DMS 273 treated with DMSO at 0.1 percent for 48 hours (cell line): Measurements from ENCODE around the gene MYO16.

Experiments used
- DNase-seq: peaks from one replicate; lab custom pipeline; 2025; lab: John Stamatoyannopoulos, UW

Gene MYO16

DNA sequence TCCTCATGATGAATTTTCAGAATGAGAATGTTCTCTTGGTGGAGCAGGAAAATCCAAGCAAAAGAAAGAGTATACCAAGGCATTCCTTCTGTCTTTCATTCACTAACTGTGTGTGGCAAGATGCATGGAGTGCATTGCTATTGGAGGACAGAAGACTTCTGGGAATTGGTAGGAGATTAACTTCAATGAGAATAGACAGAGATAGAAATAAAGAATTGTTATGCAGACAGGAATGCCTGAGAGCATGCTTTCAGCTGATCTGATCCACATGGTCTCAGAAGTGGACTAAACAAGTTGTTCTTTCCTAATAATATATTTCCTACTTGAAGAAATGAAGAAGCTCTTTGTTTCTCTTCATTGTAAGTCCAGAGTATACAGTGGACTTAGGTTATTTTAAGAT is 303.6 kb downstream of the MYO16 start:
- no peak for DNase-seq

DNA sequence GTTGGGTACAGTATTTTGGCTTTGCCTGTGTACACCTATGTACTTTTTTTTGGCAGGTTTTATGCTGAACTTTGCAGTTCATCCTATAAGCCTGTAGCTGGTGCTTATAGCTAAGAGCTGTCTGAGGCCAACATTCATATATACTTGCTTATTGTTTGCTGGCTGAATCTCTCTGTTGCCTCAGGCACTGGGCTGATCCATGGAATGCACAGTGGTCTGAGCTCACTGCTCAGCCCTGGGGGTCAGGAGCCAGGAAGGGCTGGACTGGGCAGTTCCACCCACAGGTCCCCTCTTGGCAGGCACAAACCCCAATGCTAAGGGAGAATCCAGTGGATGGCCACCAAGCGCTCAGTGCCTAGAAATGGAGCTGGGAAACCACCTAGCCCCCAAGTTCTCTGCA is 308.7 kb downstream of the MYO16 start:
- DNase-seq = no peak

DNA sequence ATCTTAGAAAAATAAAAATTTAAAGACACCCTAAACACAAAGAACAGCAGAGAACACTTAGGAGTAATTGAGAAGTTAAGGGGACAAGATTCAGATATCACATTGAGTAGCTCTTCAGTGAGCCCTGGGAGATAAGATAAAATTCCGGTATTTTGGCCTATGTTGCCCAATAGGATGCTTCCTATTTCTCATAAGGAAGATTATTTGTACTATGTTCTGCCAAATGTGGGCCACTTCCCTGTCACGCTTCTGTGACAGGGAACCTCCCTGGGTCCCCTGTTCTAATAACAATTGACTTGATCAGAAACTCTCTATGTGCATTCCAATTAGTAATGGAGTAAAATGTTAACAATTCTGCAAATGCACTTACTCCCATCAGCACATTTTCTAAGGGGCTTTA is 310.7 kb downstream of the MYO16 start:
- no peak for DNase-seq

DNA sequence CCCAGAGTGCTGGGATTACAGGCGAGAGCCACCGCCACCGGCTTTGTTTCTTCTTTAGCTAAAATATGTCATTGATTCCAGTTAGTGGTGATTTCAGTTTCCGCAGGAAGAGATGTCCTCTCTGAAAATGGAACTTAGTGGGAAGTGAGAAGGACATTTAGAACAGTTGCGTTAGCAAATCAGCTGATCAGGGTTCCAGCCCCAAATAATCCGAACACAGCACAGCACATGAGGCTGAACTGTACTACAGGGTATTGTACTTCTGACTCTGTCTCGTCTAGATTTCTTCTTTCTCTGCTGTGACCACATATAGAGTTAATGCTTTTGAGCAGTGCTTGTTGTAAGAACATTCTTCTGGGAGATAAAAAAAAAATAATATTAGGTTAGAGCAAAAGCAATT is 314.4 kb downstream of the MYO16 start:
- DNase-seq = no peak

DNA sequence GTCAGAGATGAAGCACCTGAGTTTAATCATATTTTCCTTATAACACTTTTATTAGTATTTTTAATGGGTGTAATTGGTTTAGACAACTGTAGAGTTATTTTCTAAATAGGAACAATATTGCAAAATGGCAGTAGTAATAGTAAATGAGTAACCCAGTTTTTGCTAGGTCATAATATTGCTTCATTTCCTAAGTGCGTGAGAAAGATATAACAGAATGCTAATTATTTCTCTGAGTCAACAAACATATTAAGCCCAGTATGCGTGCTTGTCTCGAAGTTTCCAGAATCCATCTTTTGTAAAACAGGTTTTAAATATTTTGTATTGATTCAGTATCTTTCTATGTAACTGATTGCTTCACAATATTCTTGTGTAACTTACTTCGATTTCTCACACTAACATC is 315.3 kb downstream of the MYO16 start:
- DNase-seq = no peak

DNA sequence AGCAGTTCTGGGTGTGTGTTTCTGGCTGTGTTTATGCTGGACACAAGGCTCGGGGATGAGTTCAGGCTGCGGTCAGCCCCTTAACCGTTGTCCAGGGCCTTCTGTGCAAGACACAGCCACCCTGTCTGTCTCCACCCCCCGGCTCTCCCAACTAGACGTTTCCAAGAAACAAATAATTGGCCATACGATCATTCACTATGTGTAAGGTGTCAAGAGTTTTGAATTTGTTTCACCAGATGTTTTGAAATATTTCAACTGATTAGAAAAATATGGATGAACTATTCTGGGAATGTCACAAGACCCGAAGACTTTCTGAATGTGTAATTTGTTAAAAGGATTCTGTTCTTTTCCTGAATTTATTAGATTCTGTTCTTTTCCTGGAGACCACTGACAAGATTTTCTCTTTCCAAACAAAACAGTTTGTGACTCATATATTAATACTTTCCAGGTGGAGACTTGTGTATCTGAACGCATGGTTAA is 318.2 kb downstream of the MYO16 start:
- no peak for DNase-seq

DNA sequence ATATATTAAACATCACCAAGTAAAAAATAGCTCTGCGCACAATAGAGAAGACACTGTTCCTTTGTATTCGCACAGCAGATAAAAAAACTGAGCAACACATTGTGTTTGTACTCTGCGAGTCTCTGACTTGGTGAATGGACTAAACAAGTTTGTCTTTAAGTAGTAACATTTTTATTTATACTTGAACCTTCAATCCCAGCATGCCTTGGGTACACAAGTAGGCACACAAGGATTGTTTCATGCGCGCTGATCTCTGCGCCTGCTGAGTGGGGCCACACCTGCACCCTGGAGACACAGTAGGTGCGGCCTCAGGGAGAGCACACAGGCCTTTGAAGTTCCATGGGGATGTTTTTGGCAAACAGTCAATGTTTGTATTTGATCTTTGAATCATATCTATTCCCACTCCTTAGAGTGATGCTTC is 318.9 kb downstream of the MYO16 start:
- no peak for DNase-seq

DNA sequence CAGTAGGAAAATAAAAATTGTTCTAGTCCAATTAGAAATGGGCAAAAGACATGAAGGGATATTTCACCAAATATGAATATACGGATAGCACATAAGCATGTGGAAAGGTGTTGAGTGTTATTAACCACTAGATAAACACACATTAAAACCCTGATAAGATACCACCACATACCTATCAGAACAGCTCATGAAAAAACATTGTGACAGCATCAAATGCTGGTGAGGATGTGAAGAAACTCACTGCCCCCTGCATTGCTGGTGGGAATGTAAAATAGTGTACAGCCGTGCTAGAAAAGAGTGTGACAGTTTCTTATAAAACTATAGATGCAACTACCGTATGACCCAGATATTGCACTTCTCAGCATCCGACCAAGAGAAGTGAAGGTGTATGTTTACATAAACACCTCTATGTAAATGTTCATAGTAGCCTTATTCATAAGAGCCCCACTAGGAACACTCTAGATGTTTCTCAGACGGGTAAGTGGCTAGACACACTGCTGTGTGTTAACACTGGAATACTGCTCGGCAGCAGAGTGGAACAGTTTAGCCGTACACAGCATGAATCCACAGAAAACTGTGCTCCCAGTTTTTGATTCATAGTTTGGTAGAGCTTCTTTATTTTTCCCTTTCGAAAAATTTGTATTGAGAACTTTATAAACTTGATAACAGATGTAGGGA is 321.1 kb downstream of the MYO16 start:
- no peak for DNase-seq

DNA sequence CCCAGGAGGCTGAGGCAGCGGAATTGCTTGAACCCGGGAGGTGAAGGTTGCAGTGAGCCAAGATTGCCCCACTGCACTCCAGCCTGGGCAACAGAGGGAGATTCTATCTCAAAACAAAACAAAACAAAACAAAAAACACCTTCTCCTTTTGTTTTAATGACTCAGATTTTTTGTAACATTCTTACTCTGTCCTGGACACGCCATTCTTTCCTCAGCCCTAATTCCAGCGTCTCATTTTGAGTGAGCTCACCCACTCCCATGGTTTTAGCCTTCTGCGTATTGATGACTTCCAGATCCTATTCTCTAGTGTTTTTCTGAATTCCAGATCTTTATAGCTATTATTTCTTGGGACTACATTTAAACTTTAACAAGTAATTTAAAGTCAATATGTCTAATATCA is 326.3 kb downstream of the MYO16 start:
- DNase-seq = no peak

DNA sequence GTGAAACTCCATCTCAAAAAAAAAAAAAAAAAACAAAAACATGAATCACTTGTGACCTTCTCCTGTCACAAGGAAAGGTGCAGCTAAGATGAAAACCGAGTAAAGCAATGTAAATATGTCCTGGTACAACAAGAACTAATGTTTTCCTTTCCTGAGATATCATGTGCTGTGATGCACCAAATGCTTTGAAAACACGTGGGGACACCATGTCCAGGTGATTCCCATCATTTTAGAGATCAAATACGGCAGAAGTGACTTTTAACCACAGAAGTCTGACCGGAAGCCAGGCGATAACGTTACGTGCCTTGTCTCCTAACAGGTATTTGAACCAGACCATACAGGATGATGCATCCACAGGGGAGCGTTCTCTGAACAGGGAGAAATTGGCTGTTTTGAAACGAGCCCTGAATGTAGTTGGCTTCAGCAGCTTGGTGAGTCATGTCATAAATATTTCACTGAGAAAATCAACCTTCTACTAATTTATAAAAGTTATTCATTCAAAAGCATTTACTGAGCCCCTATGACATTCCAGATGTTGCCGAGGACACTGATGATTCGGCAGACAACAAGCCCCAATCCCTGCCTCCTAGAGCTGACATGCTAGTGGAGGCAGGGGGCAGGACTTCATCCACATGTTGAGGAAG is 328.1 kb downstream of the MYO16 start:
- no peak for DNase-seq

DNA sequence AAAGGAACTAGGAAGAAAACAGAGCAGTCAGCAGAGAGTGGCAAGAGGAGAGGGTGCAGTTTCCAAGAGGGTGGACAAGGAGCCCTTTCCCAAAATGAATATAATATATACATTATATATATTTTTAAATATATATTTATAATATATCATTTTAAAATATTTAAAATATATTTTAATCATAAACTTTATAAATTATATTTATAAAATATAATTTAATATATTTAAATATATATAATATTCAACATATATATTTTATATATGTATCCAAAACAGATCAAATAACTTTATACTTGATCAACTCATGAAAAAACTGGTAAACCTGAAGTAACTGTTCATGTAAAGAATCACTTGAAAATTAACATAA is 328.6 kb downstream of the MYO16 start:
- no peak for DNase-seq

DNA sequence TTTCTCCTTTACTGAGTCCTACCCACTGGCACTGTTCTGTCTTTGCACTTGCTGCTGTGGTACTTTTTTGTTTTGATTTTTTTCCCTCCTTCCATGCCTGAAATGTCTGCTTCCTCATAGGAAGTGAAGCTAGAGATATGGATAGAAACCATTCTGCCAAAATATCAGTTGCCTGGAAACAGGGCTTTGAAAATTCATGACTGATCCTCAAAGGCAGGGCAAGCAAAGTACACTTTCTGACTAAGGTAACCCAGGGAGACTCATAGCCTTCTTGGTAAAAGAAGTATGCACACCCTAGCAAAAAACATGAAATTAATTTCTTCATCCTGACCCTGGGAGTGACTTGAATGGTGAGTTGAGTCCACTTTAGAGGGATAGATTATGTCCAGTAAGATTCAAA is 329.8 kb downstream of the MYO16 start:
- DNase-seq = no peak

DNA sequence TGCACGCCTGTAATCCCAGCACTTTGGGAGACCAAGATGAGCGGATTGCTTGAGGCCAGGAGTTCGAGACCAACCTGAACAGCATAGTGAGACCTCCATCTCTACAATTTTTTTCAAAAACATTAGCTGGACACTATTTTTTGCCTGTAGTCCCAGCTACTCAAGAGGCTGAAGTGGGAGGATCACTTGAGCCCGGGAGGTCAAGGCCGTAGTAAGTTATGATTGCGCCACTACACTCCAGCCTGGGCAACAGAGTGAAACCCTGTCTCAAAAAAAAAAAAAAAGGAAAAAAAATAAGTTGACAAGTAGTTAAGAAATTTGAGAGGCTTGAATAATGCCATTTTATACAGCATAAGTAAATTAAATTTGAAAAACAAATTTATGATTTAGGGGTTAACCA is 330.6 kb downstream of the MYO16 start:
- DNase-seq = no peak

DNA sequence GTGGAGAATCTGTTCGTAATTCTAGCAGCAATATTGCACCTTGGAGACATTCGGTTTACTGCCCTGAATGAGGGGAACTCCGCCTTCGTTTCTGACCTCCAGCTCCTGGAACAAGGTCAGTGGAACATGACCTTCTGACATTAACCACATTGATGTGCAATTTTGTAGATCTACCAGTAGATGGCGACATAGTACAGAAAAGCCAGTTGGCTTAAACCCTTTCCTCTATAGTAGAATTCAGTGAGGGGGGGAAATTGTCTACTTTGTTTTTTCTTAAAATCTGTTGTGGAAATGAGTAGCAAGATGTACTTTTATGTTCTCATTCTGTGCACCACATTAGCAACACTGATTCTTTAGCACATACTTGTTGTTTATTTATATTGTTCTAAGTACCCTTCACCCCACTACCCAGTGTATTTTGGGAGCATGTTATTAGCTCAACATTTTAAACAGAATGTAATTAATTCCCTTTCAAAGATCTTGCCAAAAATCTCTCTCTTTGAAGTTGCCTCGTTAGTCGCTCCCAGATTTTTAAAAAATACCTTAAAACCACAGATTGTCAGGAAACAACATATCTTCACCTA is 332.2 kb downstream of the MYO16 start:
- DNase-seq = peak; percentile 15

DNA sequence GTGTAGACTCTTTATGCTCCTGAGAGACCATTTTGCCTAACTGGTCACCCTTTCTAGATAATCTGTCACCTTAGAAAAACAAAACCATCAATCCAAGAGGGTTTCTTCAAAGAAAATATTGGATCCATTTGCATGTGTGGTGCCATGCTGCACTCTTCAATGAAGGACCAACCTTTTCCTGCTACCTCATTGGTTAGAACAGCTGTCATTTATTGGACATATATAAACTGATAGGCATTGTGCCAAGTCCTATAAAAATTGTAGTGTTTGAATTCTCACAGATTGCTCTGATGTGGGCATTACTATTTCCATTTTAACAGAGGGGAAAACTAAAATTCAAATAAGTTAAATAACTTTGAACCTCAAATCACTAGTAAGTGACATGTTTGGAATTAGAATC is 333.2 kb downstream of the MYO16 start:
- DNase-seq = no peak

DNA sequence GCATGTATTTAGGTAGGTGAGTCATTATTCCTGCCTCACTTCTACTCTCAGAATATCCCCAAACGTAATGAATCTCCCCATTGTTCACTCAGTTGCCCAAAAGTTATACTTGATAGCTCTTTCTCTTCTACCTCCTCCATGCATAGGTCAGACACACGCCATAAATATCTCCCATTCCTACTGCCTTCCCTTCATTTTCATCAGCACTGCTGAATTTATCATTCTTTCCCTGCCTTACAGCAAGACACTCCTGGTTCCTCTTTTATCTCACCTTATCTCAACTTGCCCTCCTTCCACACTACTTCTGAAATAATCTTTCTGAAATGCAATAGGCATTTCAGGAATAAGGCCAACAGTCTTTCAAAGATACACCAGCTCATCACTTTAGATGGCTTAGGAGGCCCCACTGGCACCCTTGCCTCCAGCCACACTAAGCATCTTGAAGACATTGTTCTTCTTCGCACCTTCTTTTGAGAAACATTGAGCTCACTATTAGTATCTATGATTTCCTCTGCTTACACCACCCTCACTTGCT is 333.9 kb downstream of the MYO16 start:
- DNase-seq = no peak

DNA sequence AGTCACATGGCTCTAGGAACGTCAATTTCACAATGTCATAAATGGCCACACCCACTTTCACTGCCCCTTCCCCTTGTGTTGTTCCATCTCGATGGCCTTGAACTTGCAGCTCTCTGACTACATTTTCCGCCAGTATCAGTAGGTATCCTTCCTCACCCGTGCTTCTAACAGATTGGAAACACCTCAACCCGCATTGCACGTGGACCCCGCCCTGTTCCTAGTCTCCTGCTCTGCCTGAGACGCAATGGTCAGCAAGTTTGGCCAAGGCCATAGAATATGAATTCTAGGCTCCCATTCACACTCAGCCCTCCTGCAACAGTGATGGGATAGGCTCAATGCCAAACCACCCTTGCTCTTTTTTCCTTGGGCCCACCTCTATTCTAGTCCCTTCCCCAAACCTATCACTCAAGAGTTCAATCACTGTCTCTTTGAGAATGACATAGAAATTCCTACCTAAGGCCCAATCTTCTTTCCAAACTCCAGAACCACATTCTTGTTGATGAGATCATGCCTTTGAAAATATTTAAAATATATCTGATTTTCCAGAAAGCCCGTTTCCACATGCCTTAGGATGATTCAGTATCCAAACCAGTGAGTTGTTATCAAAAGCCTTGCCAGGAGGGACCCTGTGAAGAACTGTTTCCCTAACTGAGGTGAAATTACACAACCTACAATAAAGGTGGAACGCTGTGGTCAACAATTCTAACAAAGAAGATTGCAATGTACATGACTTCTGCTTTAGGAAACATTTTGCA is 334.6 kb downstream of the MYO16 start:
- no peak for DNase-seq

DNA sequence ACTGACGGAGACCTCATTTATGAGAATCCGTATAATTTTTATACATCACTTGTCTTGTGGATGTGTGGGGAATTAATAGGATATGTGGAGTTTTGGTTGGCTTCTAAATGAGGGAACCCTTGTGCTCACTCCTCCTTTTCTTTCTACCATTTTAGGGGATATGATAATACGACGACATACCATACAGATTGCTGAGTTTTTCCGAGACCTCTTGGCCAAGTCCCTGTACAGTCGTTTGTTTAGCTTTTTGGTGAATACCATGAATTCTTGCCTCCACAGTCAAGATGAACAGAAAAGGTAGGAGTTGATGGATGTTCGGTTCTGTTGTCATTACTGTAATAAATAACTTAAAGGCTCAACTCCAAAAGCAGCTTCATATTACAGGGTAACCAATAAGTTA is 335.2 kb downstream of the MYO16 start:
- no peak for DNase-seq

DNA sequence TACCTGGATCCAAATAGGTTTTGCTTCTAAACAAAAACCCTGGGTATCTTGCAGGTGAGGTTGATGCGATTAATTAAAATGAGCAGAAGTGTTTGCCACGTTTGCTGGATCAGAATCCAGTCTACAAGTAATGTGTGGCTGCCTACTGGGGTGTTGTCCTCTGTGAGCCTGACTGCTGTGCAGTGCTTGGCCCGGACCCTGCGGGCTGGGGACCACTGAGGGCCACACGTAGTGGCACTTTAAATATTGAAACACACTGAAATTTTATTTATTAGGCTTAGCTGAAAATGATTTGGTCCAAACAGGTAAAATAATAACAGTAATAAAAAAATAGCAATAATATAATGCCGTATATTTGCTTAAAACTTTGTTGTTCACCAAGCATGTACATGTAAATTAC is 338.0 kb downstream of the MYO16 start:
- DNase-seq = no peak

DNA sequence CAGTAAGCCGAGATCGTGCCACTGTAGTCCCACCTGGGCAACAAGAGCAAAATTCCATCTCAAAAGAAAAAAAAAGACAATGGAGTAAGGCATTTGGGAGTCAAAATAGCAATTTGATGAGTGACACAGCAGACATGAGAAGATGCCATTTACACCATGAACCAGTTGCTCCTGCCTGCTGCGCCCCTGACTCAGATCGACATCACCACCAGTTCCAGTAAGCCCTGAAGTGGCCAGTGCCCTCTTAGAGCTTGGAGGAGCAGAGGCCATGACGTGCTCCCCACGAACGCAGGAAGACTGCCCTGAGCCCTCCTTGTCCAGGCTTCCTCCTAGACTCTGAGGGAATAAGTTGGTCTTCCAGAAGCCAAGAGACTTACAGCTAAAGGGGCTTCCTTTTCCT is 339.2 kb downstream of the MYO16 start:
- DNase-seq = no peak

DNA sequence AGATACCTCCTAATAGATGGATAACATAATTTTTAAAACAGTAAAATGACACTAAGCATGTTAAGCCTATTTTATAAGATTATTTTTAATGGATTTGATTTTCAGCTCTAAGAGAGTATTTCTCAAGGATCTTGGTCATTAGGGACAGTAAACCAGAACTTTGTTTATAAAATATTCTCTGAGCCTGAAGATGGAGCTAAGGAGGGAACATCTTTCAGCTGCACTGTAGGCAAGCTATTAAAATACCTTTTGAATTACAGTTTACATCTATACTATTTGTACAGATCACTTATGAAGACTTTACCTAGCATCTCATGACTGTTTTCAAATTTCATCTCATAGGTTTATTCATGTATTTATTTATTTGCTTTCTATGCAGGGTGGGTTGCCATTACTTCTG is 345.3 kb downstream of the MYO16 start:
- DNase-seq = no peak

DNA sequence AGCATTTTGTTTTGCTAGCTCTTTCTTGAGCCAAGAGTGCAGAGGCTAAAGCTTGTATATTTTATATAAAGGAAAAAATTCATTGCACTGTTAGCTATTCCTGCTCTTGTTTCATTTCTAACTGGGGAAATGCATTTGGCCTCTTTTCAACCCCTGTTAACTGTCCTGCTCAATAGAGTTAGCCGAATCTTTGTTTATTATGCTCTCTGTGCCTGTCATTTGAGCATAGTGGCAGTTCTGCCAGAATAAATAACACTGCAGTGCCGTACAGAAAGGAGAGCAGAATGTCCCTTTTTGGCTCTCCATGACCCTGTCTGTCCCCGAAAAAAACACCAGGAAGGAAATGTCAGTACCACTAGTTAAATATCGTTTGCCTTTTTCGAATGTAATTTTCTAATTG is 350.8 kb downstream of the MYO16 start:
- no peak for DNase-seq

DNA sequence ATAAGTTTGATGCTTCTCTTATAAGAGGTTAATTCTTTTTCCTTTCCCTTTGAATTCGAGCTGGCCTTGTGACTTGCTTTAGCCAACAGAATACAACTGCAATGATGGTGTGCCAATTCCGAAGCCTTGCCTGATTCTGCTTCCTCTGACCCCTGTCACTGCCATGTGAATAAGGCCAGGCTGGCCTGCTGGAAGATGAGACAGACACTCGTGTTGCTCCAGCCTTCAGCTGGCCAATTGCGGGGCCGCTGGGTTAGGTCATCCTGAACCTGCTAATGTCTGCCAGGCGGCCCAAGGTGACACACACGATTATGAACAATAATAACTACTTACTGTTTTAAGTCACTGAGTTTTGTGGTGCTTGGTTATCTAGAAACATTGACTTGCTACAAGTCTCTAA is 352.0 kb downstream of the MYO16 start:
- no peak for DNase-seq
